ENCODE results near the gene CFAP46.

The CFAP46 gene

GRCh38 chr10:132912713-132913558 is 29.4 kb downstream of the CFAP46 start:
- no peak for DNase-seq (ENCODE audit: low spot score)

GRCh38 chr10:132912225-132912712 is 30.1 kb downstream of the CFAP46 start:
- no peak for DNase-seq (ENCODE audit: low spot score)

GRCh38 chr10:132911786-132912097 is 30.6 kb downstream of the CFAP46 start:
- DNase-seq (ENCODE audit: low spot score) = no peak

GRCh38 chr10:132910901-132911785 is 31.2 kb downstream of the CFAP46 start:
- DNase-seq (ENCODE audit: low spot score) = no peak

- DNase-seq (ENCODE audit: low spot score) = no peak
Measured at GRCh38 chr10:132910186-132910880, 32.0 kb downstream of the CFAP46 start.

GRCh38 chr10:132909491-132910071 is 32.8 kb downstream of the CFAP46 start:
- no peak for DNase-seq (ENCODE audit: low spot score)

- DNase-seq (ENCODE audit: low spot score) = no peak
Measured at GRCh38 chr10:132908621-132909295, 33.6 kb downstream of the CFAP46 start.

GRCh38 chr10:132907821-132908620 is 34.3 kb downstream of the CFAP46 start:
- no peak for DNase-seq (ENCODE audit: low spot score)

- DNase-seq (ENCODE audit: low spot score) = no peak
Measured at GRCh38 chr10:132906836-132907235, 35.5 kb downstream of the CFAP46 start.

GRCh38 chr10:132906106-132906505 is 36.3 kb downstream of the CFAP46 start:
- DNase-seq (ENCODE audit: low spot score) = no peak

GRCh38 chr10:132905661-132906060 is 36.7 kb downstream of the CFAP46 start:
- DNase-seq (ENCODE audit: low spot score) = no peak

GRCh38 chr10:132904814-132905649 is 37.3 kb downstream of the CFAP46 start:
- DNase-seq (ENCODE audit: low spot score) = no peak

GRCh38 chr10:132904181-132904813 is 38.1 kb downstream of the CFAP46 start:
- DNase-seq (ENCODE audit: low spot score) = peak; percentile 71

- peak; percentile 70 for DNase-seq (ENCODE audit: low spot score)
Measured at GRCh38 chr10:132902656-132903575, 39.5 kb downstream of the CFAP46 start.

- DNase-seq (ENCODE audit: low spot score) = no peak
Measured at GRCh38 chr10:132901351-132901750, 41.0 kb downstream of the CFAP46 start.

- no peak for DNase-seq (ENCODE audit: low spot score)
Measured at GRCh38 chr10:132900211-132900756, 42.1 kb downstream of the CFAP46 start.

GRCh38 chr10:132899751-132900065 is 42.7 kb downstream of the CFAP46 start:
- no peak for DNase-seq (ENCODE audit: low spot score)
